H1 (cell line): ENCODE results near the gene RPS6KA2. TPM values are rescaled to one million over a fixed set of nuclear protein-coding genes. Genes with fewer than 3 reads are reported as not detected.

Source experiments
- NANOG ChIP-seq: IDR thresholded peaks from 2 replicates; pipeline ENCODE4 v1.6.1; 2011; ENCODE audit warnings: low read length, low read depth, mild to moderate bottlenecking, inconsistent platforms; ENCODE audit not compliant: insufficient read depth, poor library complexity, severe bottlenecking
- polyA plus RNA-seq, 7 experiments: library from polyadenylated mRNA; depleted of rRNA in 3 of 7; stranded (reverse) in 5 of 7; unstranded in 2 of 7; fragments of >200 nt in 5 of 7; fragments of 200-250 nt in 2 of 7; gene quantifications; 1 replicate in 5 of 7; 2 replicates in 1 of 7; 4 replicates in 1 of 7; pipeline versions ENCODE4 v1.2.1 to v1.2.3, GENCODE V29; 2011 to 2013; ENCODE audit warnings: missing spikeins in 2 of 7, mixed read lengths in 2 of 7
- total RNA-seq: library from RNA; stranded (reverse); fragmentation: NEBNext Ultra II Directional; extraction: Animal tissue kit (Norgen Biotek cat#: 25700); gene quantifications from 2 replicates; pipeline ENCODE4 v1.2.1, GENCODE V29; 2021

The RPS6KA2 gene
- total and polyA plus RNA-seq, 2 of the 8 experiments (the other 6 are each of a cell fraction or from before 2014, with no cell fraction given): 8.8 to 25.7 TPM

GRCh38 chr6:166646716-166647115 is 19.7 kb upstream of the RPS6KA2 start (continued):
- no peak for TF ChIP-seq NANOG
